ENCODE results near the gene SLC26A11.

Gene SLC26A11

GRCh38 chr17:80229011-80229410, 8.8 kb downstream of the SLC26A11 start:
- no peak for DNase-seq (ENCODE audit: extremely low spot score)
- TF ChIP-seq ELF4 (IDR thresholded peaks at IDR 0.05) (no peak), NFRKB (IDR thresholded peaks at IDR 0.05) (no peak), SP1 (IDR thresholded peaks at IDR 0.05) (no peak), LEF1 (IDR thresholded peaks at IDR 0.05; ENCODE audit: borderline replicate concordance) (no peak), FOXM1 (IDR thresholded peaks at IDR 0.05; ENCODE audit: borderline replicate concordance) (no peak), SUZ12 (IDR thresholded peaks at IDR 0.05) (no peak), CTBP1 (IDR thresholded peaks at IDR 0.05; ENCODE audit: borderline replicate concordance) (no peak), BHLHE40 (IDR thresholded peaks at IDR 0.05; ENCODE audit: borderline replicate concordance) (no peak), HDGF (IDR thresholded peaks at IDR 0.05; ENCODE audit: borderline replicate concordance) (no peak), FOXK2 (IDR thresholded peaks at IDR 0.05) (no peak)
- POLR2A ChIA-PET: interaction anchor here (1.7 kb wide), 1 partner anchor 9 kb away, joined by 4 read pairs; the partner anchor contains the start of genes SGSH and SLC26A11
- CTCF ChIA-PET: no interaction called here

GRCh38 chr17:80232438-80232837, 12.2 kb downstream of the SLC26A11 start:
- POLR2A ChIA-PET: no interaction called here

GRCh38 chr17:80233202-80233601, 13.0 kb downstream of the SLC26A11 start:
- no peak for TF ChIP-seq L3MBTL2 (conservative IDR thresholded peaks at IDR 0.05)
- no peak for TF ChIP-seq ELF4 (IDR thresholded peaks at IDR 0.05)
- no peak for TF ChIP-seq BHLHE40 (IDR thresholded peaks at IDR 0.05; ENCODE audit: borderline replicate concordance)
- no peak for TF ChIP-seq ZNF384 (IDR thresholded peaks at IDR 0.05)
- TF ChIP-seq HDGF (IDR thresholded peaks at IDR 0.05; ENCODE audit: borderline replicate concordance): no peak
- TF ChIP-seq SP1 (IDR thresholded peaks at IDR 0.05): no peak
- no peak for TF ChIP-seq ARNT (IDR thresholded peaks at IDR 0.05)
- TF ChIP-seq PKNOX1 (IDR thresholded peaks at IDR 0.05): no peak
- no peak for TF ChIP-seq SUZ12 (IDR thresholded peaks at IDR 0.05)
- no peak for TF ChIP-seq LEF1 (IDR thresholded peaks at IDR 0.05; ENCODE audit: borderline replicate concordance)
- no peak for TF ChIP-seq CTBP1 (IDR thresholded peaks at IDR 0.05; ENCODE audit: borderline replicate concordance)
- CTCF ChIA-PET: no interaction called here
- DNase-seq (ENCODE audit: extremely low spot score): no peak
- POLR2A ChIA-PET: no interaction called here

More at GRCh38 chr17:80232438-80232837, 12.2 kb downstream of the SLC26A11 start:
- TF ChIP-seq ZNF384 (IDR thresholded peaks at IDR 0.05) (no peak), PKNOX1 (IDR thresholded peaks at IDR 0.05) (no peak), NFRKB (IDR thresholded peaks at IDR 0.05) (no peak), CTBP1 (IDR thresholded peaks at IDR 0.05; ENCODE audit: borderline replicate concordance) (no peak), SUZ12 (IDR thresholded peaks at IDR 0.05) (no peak), FOXM1 (IDR thresholded peaks at IDR 0.05; ENCODE audit: borderline replicate concordance) (no peak), L3MBTL2 (conservative IDR thresholded peaks at IDR 0.05) (no peak), ELF4 (IDR thresholded peaks at IDR 0.05) (no peak), BHLHE40 (IDR thresholded peaks at IDR 0.05; ENCODE audit: borderline replicate concordance) (no peak), LEF1 (IDR thresholded peaks at IDR 0.05; ENCODE audit: borderline replicate concordance) (no peak), TARDBP (IDR thresholded peaks at IDR 0.05) (no peak), ARNT (IDR thresholded peaks at IDR 0.05) (no peak), FOXK2 (IDR thresholded peaks at IDR 0.05) (no peak), HDGF (IDR thresholded peaks at IDR 0.05; ENCODE audit: borderline replicate concordance) (no peak), FOXA1 (IDR thresholded peaks at IDR 0.05) (no peak), SP1 (IDR thresholded peaks at IDR 0.05) (no peak)
- DNase-seq (ENCODE audit: extremely low spot score): no peak
- CTCF ChIA-PET: no interaction called here

GRCh38 chr17:80236911-80237310, 16.7 kb downstream of the SLC26A11 start:
- DNase-seq (ENCODE audit: extremely low spot score): no peak
- ChIA-PET POLR2A (no interaction called here), CTCF (no interaction called here)
- TF ChIP-seq SP1 (IDR thresholded peaks at IDR 0.05) (no peak), NFRKB (IDR thresholded peaks at IDR 0.05) (no peak), HDGF (IDR thresholded peaks at IDR 0.05; ENCODE audit: borderline replicate concordance) (no peak), L3MBTL2 (conservative IDR thresholded peaks at IDR 0.05) (no peak), FOXK2 (IDR thresholded peaks at IDR 0.05) (no peak), TARDBP (IDR thresholded peaks at IDR 0.05) (no peak), BHLHE40 (IDR thresholded peaks at IDR 0.05; ENCODE audit: borderline replicate concordance) (no peak), PKNOX1 (IDR thresholded peaks at IDR 0.05) (no peak), FOXM1 (IDR thresholded peaks at IDR 0.05; ENCODE audit: borderline replicate concordance) (no peak), ARNT (IDR thresholded peaks at IDR 0.05) (no peak), SUZ12 (IDR thresholded peaks at IDR 0.05) (no peak), FOXA1 (IDR thresholded peaks at IDR 0.05) (no peak), ZNF384 (IDR thresholded peaks at IDR 0.05) (no peak), CTBP1 (IDR thresholded peaks at IDR 0.05; ENCODE audit: borderline replicate concordance) (no peak), LEF1 (IDR thresholded peaks at IDR 0.05; ENCODE audit: borderline replicate concordance) (no peak)

- no peak for TF ChIP-seq FOXK2 (IDR thresholded peaks at IDR 0.05)
- TF ChIP-seq SUZ12 (IDR thresholded peaks at IDR 0.05): no peak
- TF ChIP-seq ELF4 (IDR thresholded peaks at IDR 0.05): no peak
- TF ChIP-seq SP1 (IDR thresholded peaks at IDR 0.05): no peak
- no peak for TF ChIP-seq PKNOX1 (IDR thresholded peaks at IDR 0.05)
- no peak for TF ChIP-seq FOXA1 (IDR thresholded peaks at IDR 0.05)
- TF ChIP-seq HDGF (IDR thresholded peaks at IDR 0.05; ENCODE audit: borderline replicate concordance): no peak
- TF ChIP-seq ARNT (IDR thresholded peaks at IDR 0.05): no peak
- TF ChIP-seq L3MBTL2 (conservative IDR thresholded peaks at IDR 0.05): no peak
- no peak for TF ChIP-seq FOXM1 (IDR thresholded peaks at IDR 0.05; ENCODE audit: borderline replicate concordance)
- no peak for TF ChIP-seq BHLHE40 (IDR thresholded peaks at IDR 0.05; ENCODE audit: borderline replicate concordance)
- no peak for TF ChIP-seq ZNF384 (IDR thresholded peaks at IDR 0.05)
- TF ChIP-seq LEF1 (IDR thresholded peaks at IDR 0.05; ENCODE audit: borderline replicate concordance): no peak
- TF ChIP-seq CTBP1 (IDR thresholded peaks at IDR 0.05; ENCODE audit: borderline replicate concordance): no peak
- TF ChIP-seq TARDBP (IDR thresholded peaks at IDR 0.05): no peak
- TF ChIP-seq NFRKB (IDR thresholded peaks at IDR 0.05): no peak
- ChIA-PET CTCF (no interaction called here), POLR2A (no interaction called here)
- no peak for DNase-seq (ENCODE audit: extremely low spot score)
These were observed 17.2 kb downstream of the SLC26A11 start for GRCh38 chr17:80237386-80237785.

Measured in HEK293T (cell line).